ENCODE data around the gene HNRNPDL. TPM values are rescaled to one million over a fixed set of nuclear protein-coding genes. Genes with fewer than 3 reads are reported as not detected.

The HNRNPDL gene
- total RNA-seq: 99.5 and 149 TPM in 2 replicates

DNA sequence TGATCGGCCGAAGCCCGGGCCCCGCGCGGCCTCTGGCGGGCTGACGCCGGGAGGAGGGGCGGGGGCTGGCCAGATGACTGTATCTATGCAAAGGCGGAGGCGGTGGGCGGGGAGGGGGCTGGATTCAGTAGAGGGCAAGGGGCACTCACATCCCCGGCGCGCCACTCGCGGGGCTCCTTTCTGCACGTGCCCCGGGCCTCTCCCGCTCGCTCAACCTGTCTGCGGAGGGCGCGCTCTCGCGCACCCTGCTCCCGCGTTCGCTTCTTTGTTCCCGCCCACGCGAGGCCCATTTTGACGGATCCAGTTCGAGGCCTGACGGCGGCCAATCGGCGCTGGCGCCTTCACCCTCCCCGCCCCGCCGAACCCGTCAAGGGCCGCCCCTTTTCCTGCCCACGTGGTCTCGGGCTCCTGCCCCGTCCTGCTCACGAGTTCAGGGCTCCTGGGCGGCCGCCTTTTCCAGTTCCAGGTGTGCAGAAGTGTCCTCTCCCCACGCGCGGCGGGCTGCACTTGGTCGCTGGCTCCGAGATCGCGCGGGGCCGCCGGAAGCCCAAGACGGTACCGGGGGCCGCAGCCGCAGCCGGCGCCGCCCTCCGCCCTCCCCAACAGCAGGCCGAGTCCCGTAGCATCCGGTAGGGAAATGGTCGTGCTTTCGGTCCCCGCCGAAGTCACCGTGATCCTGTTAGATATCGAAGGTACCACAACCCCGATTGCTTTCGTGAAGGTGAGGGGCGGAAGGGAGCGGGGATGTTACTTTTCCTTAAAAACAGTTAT lies at the start of gene HNRNPDL, which contains the start of gene ENOPH1:
HNRNPDL (minus strand) TSS at position 270 of the 771 bp plus-strand sequence. CDS start 772 bp downstream, outside the sequence.
ENOPH1 (plus strand) TSS at position 398 of the 771 bp plus-strand sequence; CDS start at position 638, 240 bp downstream.

DNA sequence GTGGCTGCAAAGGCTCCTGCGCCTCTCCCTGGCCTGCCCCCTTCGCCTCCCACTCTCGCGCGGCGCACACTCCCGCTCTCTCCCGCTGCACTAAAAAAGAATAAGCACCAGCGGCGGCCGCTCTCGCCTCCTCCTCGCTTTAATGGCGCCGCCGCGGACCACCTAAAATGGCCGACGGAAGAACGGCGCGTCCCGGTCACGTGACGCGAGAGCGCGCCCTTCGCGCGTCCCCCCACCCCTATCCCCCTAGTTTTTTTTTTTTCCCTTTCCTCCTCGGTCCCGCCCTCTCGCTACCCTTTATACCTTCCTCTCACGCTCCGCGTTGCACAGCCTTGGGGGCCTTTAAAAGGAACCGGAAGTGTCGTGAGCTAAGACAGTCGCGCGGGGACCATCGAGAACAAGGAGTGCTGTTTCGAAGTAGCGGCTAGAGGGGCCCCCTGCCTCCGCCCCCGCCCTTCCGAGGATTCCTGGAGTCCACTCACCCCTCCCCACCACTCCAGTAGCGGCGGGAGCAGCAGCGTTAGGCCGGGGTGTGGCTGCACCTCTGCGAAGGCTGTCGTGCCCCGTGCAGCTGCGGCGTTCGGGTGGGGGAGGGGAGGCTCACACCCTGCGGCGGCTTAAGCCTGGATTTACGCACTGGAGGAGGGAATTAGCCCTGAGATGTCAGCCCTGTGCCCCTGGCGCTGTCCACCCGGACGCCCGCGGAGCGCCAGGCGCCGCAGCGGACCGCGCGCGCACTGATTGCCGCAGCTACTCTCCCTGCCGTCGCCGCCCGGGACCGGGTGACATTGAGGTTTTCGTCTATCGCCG lies 56.2 kb downstream of the HNRNPDL start, which contains the start of gene HNRNPD:
HNRNPD (minus strand) TSS at position 176 of the 810 bp plus-strand sequence. CDS start 313 bp downstream, outside the sequence.

Other genes with a start within 250 kb of the HNRNPDL start
- gene HNRNPD, start 56.5 kb downstream of the HNRNPDL start, total RNA-seq: 17.4 and 57.3 TPM in 2 replicates
- gene ENOPH1, start 128 bp upstream of the HNRNPDL start, total RNA-seq: 111 and 119 TPM in 2 replicates
- under 0.01 and 0.28 TPM in 2 replicates for gene TMEM150C, start 131.5 kb upstream of the HNRNPDL start, total RNA-seq